Measurements from ENCODE around the gene TRIM63.

Gene TRIM63

GRCh38 chr1:26031611-26032220 lies 35.7 kb downstream of the TRIM63 start:
- no peak for DNase-seq

- no peak for DNase-seq
Observed at GRCh38 chr1:26031196-26031595, 36.2 kb downstream of the TRIM63 start.

DNA sequence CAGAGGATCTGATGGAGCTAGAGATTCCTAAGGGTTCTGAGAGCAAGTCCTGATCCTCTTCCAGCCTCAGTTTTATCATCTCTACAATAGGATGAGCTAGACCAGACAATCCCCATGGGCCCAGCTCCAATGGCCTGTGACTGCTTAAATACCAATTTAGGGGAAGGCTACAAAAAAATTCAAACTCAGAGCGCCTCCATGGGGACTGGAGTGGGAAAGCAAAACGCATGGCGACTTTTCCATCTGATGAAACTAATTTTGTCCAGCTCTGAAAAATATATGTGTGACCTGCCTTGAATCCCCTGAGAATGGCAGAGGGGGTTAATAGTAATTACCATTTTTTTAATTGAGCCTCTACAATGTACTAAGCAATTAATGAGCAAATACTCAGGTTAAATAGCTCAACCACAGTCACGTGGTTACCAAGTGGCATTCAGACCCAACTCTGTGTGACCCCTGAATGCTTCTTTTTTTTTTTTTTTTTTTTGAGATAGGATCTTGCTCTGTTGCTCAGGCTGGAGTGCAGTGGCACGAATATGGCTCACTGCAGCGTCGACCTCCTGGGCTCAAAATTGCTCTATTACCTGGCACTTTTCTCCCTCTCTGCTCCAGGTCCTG lies 37.5 kb downstream of the TRIM63 start:
- no peak for DNase-seq

GRCh38 chr1:26029054-26029863 lies 38.2 kb downstream of the TRIM63 start:
- no peak for DNase-seq

DNA sequence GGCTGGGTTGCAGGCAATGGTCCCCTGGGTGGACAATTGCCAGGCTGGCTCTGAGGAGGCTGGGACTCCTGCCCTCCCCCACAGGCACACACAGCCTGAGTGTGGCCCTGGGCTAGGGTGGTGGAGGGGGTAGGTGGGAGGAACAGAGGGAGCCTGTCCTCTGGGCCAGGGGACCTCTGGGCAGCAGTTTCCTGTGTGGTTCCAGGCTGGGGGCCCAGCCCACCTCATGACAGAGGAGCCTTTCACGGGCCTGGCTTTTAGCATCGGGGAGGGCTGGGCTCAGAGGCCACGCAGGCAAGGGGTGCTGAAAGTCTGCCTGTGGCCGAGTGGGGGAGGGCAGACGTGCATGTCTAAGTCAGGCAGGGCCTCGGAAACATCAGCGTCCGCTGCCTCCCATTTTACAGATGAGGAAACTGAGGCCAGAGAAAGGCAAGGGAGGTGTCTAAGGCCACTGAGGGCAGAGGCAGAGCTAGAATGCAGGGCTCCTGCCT lies 38.9 kb downstream of the TRIM63 start:
- DNase-seq: no peak

- no peak for DNase-seq
Observed at GRCh38 chr1:26027716-26028489, 39.5 kb downstream of the TRIM63 start.

DNA sequence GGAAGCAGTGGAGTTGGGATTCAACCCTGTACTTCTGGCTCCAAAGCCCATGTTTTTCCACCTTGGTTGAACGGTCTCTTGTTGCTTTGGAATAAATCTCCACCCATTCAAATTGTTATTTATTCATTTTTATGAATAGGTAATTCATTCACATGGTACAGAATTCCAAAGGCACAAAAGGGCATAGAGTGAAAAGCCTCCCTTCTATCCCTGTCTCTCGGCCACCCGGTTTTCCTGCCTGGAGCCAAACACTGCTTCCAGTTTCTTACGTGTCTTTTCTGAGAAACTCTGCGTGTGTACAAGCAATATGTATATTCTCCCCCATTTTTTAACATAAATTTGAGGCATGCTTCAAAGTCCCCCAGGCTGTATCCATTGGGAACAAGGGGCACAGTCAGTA lies 41.9 kb downstream of the TRIM63 start:
- DNase-seq: no peak

DNA sequence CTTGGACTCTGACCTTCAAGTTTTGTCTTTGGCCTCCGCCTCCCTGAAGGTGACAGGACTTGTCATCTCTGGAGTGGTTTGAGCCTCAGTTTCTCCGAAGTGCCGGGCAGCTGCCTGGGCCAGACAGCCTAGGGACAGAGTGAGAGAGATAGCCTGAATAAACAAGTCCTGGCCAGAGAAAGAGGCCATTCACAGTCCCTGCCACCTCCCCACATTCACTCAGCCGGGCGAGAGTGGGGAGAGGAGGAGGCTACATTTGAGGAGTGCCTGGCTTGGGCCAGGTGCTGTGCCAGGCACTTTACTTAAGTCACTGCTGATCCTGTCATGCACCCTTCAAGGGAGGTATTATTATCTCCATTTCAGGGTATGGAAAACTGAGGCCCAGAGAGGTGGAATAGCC lies 42.4 kb downstream of the TRIM63 start:
- DNase-seq: no peak

- DNase-seq: no peak
Observed at GRCh38 chr1:26023826-26024225, 43.6 kb downstream of the TRIM63 start.

GRCh38 chr1:26023009-26023408 lies 44.4 kb downstream of the TRIM63 start:
- DNase-seq: no peak

GRCh38 chr1:26022404-26022779 lies 45.0 kb downstream of the TRIM63 start:
- no peak for DNase-seq

- DNase-seq: no peak
Observed at GRCh38 chr1:26021647-26022403, 45.6 kb downstream of the TRIM63 start, which contains the start of gene EXTL1. EXTL1 (plus strand) TSS chr1:26021775; CDS start chr1:26022647, 872 bp downstream.

- DNase-seq: no peak
Observed at GRCh38 chr1:26020941-26021646, 46.3 kb downstream of the TRIM63 start.

- DNase-seq: no peak
Observed at GRCh38 chr1:26020330-26020768, 47.1 kb downstream of the TRIM63 start.

DNA sequence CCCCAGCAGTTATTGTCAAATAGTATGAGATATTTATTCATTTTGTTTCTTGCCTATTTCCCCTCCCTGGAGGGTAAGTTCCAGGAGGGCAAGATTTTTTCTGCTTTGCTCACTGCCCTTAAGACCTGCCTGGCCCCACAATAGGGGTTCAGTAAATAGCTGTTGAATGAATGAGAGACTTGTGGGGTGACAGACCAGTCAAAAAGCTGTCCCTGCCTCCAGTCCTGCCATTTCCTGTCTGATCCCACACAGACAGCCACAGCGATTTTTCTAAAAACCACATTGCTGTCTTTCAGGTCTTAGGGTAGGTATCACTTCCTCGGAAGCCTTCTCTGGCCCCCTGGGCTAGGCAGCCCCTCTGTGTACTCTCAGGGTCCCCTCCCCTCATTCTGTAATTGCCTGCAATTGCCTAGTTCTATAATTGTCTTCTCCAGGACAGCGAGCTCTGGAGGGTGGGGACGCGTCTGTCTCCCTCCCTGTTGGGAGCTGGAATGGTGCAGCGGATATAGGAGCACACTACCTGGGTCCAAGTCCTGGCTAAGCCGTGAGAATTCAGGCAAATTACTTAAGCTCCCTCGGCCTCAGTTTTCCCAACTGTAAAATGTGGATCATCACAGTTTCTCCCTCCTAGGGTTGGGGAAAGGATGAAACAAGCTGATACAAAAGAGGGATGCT lies 47.7 kb downstream of the TRIM63 start:
- DNase-seq: no peak

DNA sequence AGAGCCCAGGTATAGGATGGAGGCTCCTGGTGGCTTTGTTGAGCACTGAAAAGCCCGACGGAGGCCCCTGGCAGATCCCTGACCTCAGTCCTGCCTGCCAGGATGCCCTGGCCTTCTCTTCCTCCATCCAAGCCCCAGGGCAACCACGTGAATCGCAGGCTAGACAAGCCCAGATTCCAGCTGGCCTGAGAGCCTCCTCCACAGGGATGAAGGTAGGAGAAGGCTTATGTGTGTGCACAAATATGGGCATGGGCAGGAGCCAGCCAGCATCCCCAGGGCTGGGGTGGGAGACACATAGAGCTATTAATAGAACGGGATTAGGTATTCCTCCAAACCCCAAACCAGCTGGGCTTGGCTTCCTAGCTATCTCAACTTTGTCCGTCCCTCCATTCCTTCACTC lies 49.8 kb downstream of the TRIM63 start:
- DNase-seq: no peak

DNA sequence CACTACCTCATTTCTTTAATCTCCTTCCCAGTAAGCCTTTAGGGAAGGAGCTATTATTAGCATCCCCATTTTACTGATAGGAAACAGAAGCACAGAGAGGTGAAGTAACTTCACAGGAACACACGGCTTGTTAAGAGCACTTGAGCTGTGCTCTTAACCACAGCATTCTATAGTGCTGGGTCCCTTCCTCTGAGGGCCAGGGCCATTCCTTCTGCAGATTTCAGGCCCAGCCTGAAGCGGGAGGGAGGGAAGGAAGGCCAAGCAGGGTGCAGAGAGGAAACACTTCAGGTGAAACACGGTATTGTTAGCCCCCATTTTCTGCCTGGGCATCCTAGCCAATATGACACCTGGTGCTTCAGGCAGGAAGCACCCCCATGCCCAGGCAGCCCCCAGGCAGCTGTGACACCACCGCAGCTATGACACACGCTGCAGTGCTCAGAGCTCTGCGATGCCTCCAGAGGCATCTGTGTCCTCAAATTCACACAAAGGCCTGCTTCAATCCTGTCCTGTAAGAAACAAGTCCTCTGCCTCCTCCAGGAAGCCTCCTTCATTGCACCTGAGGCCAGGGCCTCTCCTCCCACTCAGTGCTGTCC lies 50.4 kb downstream of the TRIM63 start:
- no peak for DNase-seq

GRCh38 chr1:26016258-26016952 lies 51.0 kb downstream of the TRIM63 start:
- DNase-seq: no peak

- DNase-seq: no peak
Observed at GRCh38 chr1:26015358-26015757, 52.1 kb downstream of the TRIM63 start.

- DNase-seq: no peak
Observed at GRCh38 chr1:26014179-26014578, 53.3 kb downstream of the TRIM63 start.

All from activated CD4-positive, alpha-beta T cell treated with anti-CD3 and anti-CD28 coated beads, Interleukin-2, amount 50 U/mL, for 4 hours (primary cell).